Activated T-cell treated with anti-CD3 and anti-CD28 coated beads, Interleukin-2, amount 50 U/mL, for 1 hour (primary cell): Measurements from ENCODE around the gene PCGF1.
"Not testable (repeated sequence)": the region's sequence is repeated elsewhere in the genome, so short reads cannot be mapped to it uniquely, and the experiment has no call there.

ENCODE experiments used
- DNase-seq: peaks from one replicate; pipeline ENCODE4 v3.0.0-alpha.2; 2020

The PCGF1 gene

DNA sequence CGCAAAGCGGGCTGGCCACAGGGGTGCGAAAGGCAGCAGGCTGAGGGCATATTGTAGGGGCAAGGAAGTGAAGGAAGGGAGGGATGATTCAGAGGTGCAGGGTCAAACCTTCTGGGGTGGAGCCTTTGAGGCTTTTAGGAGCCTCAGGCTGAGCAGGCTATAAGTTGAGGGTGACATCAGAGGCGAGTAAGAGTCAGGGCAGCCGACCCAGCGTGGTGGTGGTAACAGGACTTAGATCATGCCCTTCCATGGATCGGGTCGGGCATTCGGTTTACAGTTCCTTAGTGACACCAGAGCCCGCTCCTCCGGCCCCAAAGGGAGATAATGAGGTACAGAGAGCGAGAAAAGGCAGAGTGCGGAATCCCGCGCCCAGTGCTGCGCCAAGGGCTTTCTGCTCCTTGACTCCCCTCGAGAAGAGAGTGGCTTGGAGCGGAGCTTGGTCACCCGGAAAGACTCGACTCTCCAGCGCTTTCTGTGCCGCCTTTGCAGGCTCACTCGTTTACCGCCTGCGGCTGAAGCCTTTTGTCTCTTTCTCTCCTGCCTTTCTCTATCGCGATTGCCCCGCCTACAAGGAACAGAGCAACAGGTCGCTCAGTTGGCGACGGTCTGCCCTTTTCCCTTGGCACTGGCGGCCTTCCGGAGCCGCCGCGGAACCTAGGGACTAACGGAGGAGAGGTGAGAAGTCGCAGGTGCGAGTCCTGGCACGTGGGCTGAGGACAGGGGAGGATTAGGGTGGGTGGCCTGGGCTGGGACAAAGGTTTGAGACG is 8.8 kb downstream of the PCGF1 start:
- DNase-seq = no peak

GRCh38 chr2:74497777-74498499 is 9.6 kb downstream of the PCGF1 start:
- DNase-seq = no peak

DNA sequence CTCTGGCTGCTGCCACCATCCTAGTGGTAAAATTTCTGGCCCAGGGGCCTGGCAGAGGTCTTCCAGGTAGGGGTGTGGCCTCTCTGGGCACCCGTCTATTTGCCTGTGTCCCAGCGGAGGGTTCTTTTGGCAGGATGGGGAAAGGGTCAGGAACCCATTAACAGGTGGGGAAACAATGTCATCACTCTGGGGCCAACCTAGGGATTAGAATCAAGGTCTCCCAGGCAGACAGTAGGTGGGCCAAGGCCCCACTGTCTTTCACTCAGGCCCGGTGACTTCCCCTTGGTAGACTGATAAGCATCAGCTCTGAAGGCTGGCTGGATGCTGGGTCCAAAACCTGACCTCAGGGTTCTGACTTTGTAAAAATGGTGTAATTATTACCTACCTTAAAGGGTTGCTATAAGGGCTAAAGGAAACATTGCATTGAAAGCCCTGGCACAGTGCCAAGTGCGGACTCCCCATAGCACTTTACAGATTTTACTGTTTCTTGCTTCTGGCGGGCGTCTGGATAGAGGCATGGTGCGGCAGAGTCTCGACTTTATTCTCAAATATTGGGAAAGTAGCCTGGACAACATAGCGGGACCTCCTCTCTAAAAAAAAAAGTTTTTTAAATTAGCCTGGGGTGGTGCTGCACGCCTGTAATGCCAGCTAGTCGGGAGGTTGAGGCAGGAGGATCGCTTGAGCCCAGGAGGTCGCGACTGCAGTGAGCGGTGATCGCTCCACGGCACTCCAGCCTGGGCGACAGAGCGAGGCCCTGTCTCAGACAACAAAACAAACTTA is 10.3 kb downstream of the PCGF1 start:
- DNase-seq = no peak

- no peak for DNase-seq
Observed at GRCh38 chr2:74495440-74495839, 12.1 kb downstream of the PCGF1 start.

DNA sequence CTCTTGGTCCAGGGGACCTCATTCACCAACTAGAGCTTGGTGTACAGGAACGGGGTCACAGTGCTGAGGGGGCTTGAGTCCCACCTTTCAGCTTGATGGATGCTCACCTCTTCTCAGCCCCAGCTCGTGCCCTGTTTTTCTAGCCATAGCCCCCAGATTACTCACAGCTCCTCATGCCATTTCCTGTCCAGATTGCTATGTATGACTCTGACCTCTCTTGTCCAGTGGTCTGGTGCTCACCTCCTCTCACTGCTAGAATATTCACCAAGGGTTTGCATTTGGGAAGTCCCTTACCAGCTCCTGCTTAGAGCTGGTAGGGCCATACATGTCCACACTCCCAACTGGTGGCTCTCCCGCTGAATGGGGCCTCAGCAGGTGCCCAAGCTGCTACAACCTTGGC is 13.9 kb downstream of the PCGF1 start:
- DNase-seq = no peak

DNA sequence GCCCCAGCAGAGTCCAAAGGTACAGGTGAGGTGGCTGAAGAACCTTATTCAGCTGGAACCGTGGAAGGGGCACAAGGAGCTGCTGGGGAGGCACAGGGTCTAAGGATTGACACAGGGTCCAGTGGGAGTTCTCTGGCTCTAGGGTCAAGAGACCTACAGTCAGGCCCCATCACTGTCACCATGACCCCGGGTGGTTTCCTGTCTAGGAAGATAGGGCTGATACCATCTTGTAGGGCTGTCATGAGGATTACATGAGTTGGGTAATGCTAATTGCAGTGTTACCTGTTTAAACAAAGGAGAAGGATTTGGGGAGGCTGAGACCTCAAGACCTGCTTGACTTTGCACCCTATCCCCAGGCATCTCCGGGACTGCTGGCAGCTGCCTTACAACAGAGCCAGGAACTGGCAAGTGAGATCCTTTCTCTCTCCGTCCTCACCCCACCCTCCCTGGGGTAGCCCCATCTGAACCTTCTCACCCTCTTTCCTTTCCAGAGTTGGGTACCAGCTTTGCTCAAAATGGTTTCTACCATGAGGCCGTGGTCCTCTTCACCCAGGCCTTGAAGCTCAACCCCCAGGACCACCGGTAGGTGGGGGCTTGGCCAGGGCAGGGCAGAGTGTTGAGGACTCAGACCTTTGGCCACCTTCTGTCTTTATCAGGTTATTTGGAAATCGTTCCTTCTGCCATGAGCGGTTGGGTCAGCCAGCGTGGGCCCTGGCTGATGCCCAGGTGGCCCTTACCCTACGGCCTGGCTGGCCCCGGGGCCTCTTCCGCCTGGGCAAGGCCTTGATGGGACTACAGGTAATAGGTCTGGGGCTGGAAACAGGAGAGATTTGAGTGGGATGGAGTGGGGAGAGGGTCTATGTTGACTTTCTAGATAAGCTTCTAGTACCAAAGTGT is 15.6 kb downstream of the PCGF1 start:
- DNase-seq = no peak

- DNase-seq = no peak
Observed at GRCh38 chr2:74489906-74490305, 17.6 kb downstream of the PCGF1 start.

GRCh38 chr2:74488643-74489481 is 18.6 kb downstream of the PCGF1 start:
- no peak for DNase-seq

GRCh38 chr2:74486141-74486540 is 21.4 kb downstream of the PCGF1 start:
- DNase-seq = no peak

- not testable (repeated sequence) for DNase-seq
Observed at GRCh38 chr2:74483675-74484164, 23.8 kb downstream of the PCGF1 start.

DNA sequence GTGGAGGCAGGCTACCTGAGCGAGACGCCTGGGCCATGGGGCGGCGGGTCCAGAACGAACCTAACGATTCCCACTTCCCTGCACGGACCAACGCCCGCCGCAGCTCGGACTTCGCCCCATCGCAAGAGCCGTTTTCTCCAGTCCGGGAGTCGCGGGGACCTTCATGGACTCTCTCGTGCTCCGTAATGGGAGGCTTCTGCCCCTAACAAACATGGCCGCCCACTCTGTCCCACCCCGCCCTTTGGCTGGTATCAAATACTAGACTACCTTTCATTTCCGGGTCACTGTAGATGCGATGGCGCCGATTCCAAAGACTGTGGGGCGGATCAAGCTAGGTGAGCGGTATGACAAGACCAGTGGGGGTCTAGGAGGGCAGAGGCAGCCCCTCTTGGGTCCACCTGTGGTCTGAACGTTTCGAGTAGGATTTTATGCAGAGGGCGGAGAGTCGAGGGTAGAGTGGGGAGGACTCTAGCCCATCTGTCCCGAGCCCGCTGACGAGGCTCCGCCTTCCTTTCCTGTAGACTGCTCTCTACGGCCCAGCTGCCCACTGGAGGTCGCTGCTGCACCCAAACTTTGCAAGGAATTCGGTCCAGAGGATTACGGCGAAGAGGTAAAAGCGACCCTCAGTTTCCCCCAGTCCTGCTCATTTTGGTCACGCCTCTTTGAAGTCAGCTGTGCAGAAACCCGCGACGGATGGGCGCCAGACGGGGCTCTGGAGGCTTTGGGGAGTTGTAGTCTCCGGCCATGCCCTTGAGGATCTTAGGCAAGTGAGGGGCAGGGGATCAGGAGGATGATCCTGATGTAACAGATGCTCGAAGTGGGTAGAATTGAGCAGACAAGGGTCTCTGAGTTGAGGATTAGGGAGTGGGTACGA is 24.5 kb downstream of the PCGF1 start, which contains the start of the genes CCDC142 and TTC31:
Gene CCDC142, minus strand, starts transcription at position 198 of the 874 bp plus-strand sequence. Its CDS starts 161 bp downstream, at position 37.
Gene TTC31, plus strand, starts transcription at position 281 of the 874 bp plus-strand sequence. Its CDS starts 15 bp downstream, at position 296.
- DNase-seq = peak; percentile 89

GRCh38 chr2:74481961-74482800 is 25.3 kb downstream of the PCGF1 start:
- no peak for DNase-seq

GRCh38 chr2:74481431-74481830 is 26.1 kb downstream of the PCGF1 start:
- no peak for DNase-seq

GRCh38 chr2:74474899-74475298 is 32.6 kb downstream of the PCGF1 start:
- no peak for DNase-seq

- no peak for DNase-seq
Observed at GRCh38 chr2:74474481-74474880, 33.0 kb downstream of the PCGF1 start.

- DNase-seq = no peak
Observed at GRCh38 chr2:74472945-74473258, 34.6 kb downstream of the PCGF1 start.

DNA sequence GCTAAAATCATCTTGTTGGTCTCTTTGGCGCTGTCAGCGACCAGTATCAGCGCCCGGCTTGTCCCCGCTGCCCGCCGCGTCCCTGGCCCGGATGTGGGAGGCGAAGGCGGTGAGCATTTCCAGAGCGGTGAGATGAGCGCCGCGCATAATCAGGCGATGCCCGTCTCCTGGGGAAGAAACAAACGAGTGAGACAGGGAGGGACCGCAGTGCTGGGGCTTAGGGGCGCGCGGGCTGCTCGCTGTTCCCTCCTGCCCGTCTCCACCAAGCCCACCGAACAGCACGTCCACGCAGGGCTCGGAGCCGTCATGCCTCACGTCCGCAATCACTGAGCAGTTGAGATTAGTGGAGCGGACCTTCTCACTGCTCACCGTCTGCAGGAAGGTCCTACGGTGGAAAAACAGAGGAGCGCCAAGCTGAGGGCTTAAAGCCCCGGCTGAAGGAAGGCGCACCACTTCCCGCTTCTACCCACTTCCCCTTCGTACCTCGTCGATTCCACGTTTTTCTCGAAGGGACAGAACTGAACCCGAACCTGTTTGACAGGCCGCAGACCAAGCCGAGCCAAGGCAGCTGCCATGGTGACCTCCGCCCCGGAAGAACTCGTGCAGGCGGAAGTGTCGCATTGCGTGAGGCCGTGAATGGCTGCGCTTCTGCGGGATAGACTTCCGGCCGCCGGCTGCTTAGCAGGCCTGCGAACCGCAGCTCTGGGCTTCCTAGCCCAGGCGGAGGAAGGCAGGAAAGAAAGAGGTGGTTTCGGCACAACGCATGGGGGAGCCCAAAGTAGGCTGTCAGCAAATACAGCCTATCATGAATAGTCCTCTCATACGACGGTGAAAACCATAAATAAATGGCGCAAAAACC is 35.2 kb downstream of the PCGF1 start, which contains the start of gene MRPL53:
Gene MRPL53, minus strand, starts transcription at position 595 of the 859 bp plus-strand sequence. Its CDS starts 20 bp downstream, at position 575.
- peak; percentile 97 for DNase-seq
